Glomerular visceral epithelial cell (primary cell): ENCODE data around the gene IL6.
"Not testable (repeated sequence)": the region's sequence is repeated elsewhere in the genome, so short reads cannot be mapped to it uniquely, and the experiment has no call there.

Experiments
- DNase-seq: peaks from one replicate; pipeline ENCODE4 v3.0.0-alpha.2; 2016; ENCODE audit errors: extremely low spot score

The IL6 gene

DNA sequence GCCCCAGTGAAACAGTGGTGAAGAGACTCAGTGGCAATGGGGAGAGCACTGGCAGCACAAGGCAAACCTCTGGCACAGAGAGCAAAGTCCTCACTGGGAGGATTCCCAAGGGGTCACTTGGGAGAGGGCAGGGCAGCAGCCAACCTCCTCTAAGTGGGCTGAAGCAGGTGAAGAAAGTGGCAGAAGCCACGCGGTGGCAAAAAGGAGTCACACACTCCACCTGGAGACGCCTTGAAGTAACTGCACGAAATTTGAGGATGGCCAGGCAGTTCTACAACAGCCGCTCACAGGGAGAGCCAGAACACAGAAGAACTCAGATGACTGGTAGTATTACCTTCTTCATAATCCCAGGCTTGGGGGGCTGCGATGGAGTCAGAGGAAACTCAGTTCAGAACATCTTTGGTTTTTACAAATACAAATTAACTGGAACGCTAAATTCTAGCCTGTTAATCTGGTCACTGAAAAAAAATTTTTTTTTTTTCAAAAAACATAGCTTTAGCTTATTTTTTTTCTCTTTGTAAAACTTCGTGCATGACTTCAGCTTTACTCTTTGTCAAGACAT, 574 bp upstream of the IL6 start:
- DNase-seq, result peak; percentile 90

- DNase-seq, result no peak
These were observed 675 bp downstream of the IL6 start for GRCh38 chr7:22727714-22728035.

- peak; percentile 73 for DNase-seq
These were observed 1.5 kb downstream of the IL6 start for GRCh38 chr7:22728401-22729029.

DNA sequence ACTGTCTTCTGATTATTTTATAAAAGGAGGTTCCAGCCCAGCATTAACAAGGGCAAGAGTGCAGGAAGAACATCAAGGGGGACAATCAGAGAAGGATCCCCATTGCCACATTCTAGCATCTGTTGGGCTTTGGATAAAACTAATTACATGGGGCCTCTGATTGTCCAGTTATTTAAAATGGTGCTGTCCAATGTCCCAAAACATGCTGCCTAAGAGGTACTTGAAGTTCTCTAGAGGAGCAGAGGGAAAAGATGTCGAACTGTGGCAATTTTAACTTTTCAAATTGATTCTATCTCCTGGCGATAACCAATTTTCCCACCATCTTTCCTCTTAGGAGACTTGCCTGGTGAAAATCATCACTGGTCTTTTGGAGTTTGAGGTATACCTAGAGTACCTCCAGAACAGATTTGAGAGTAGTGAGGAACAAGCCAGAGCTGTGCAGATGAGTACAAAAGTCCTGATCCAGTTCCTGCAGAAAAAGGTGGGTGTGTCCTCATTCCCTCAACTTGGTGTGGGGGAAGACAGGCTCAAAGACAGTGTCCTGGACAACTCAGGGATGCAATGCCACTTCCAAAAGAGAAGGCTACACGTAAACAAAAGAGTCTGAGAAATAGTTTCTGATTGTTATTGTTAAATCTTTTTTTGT, 2.3 kb downstream of the IL6 start:
- DNase-seq, result peak; percentile 20

- DNase-seq, result peak; percentile 9
These were observed 3.2 kb downstream of the IL6 start for GRCh38 chr7:22730066-22730710.

- DNase-seq, result peak; percentile 91
These were observed 4.1 kb downstream of the IL6 start for GRCh38 chr7:22730921-22731654.

- no peak for DNase-seq
These were observed 4.8 kb downstream of the IL6 start for GRCh38 chr7:22731766-22732165.

DNA sequence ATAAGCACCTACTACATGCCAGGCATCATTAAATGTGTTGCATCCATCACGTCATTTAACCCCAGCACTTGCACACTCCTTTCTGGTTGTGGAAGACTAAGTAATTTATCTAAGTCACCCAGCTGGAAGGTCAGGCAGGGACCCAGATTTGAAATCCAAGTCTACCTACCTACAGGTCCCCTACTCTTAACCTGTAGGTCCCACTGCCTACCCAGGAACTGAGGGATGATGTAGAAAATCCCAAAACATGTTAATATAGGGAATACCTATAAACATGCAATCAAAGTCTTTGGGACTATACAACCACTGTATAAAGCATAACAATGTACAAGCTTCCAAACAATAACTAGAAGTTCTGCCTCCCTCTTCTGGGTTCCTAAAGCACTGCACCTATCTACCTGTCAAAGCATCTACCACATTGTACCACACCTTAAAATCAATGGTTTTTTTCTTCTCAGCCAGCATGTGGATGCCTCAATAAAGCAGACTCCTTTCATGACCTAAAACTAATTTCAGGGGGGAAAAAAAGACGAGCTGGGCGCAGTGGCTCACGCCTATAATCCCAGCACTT, 5.6 kb downstream of the IL6 start:
- peak; percentile 57 for DNase-seq

DNA sequence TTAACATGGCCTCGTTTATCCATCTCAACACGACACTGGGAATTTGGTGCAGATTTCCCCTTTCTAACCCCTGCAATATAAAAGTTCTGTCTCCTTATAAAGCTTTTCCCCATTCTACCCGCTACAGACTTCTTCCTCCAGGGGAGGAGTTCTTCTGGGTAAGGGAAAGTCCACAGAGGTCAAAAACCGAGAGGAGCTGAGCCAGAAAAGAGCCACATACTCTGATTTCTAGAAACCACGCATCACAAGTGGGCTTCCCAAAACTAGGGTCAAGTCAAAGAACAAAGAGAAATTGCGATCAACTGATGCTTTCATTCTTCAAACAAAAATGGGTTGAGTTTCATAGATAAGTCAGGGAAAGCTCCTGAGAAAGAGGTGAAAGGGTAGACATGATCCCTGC, 6.8 kb downstream of the IL6 start:
- DNase-seq, result no peak

- no peak for DNase-seq
These were observed 16.0 kb downstream of the IL6 start for GRCh38 chr7:22743014-22743413.

DNA sequence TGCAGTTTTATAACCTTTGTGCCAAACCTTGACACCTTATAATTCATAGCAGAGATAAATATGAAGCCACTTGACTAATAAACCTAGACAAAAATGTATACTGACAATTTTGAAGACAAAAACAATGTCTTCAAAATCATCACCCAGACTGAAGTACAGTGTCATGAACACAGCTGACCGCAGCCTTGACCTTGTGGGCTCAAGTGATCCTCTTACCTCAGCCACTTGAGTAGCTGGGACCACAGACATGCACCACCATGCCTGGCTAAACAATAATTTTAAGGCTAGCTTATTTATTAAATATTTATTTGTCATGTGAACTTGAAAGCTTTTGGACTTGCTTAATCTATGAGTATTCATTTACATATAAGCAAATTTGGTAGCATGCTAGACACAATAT, 24.3 kb downstream of the IL6 start:
- DNase-seq, result peak; percentile 5

DNA sequence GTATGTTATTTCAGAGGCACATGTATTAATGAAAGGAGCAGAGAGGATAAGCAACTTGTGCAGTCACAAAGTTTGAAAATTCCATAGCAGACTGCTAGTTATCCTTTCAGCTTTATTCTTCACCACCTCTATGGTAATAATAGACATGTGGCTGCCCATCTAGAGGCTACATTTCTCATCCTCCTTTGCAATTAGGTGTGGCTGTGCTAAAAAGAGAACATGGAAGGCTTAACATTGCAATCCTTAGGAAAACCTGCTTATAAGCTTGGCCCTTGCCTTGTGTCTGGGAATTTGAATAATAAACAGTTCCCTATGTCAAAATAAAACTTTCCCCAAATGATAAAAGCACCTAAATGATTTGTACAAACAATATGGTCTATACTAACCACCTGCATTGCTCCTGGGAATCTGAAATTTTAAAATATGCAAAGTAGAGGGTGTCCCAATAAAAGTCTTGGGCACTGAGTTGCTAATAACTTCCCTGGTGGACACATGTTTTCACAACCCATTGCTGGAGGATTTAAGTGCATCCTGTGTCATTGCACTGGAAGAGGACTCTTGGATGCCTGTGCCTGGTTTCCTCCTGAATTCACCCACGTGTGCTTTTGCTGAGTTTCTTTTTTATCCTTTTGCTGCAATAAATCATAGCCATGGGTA, 30.5 kb downstream of the IL6 start:
- DNase-seq, result no peak

- DNase-seq, result no peak
These were observed 31.6 kb downstream of the IL6 start for GRCh38 chr7:22758576-22758975.

DNA sequence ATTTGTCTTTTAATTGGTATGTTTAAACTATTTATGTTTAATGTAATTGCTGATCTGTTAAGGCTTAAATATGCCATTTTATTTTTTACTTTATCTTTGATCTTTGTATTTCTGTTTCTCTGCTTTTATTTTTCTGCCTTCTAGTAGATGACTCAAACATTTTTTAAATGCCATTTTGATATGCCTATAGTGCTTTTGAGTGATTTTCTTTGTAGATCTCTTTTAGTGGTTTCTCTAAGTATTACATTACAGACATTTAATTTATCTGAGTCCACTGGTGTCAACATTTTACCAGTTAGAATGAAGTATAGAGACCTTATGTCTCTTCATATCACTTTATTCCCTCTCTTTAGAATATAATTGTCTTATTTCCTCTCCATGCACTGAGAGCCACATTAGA, 32.7 kb downstream of the IL6 start:
- no peak for DNase-seq

DNA sequence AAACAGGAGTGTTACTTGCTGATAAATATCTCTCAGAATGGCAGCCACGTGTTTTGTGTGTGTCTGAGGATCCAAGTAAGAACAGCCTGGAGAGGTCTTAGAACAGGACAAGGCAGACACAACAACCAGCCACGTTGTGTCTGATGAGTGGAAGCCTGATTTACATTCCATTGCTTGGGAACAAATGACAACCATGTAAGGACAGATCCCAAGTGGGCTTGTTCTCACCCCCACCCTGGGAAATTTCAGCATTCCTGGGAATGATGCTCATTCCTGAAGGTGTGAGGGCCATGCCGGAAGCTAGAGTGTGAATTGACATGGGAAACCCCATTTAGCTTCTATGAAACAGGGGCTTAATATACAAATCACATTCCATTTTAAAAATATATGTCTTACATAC, 35.9 kb downstream of the IL6 start:
- no peak for DNase-seq

GRCh38 chr7:22765609-22766008, 38.6 kb downstream of the IL6 start:
- DNase-seq, result no peak

DNA sequence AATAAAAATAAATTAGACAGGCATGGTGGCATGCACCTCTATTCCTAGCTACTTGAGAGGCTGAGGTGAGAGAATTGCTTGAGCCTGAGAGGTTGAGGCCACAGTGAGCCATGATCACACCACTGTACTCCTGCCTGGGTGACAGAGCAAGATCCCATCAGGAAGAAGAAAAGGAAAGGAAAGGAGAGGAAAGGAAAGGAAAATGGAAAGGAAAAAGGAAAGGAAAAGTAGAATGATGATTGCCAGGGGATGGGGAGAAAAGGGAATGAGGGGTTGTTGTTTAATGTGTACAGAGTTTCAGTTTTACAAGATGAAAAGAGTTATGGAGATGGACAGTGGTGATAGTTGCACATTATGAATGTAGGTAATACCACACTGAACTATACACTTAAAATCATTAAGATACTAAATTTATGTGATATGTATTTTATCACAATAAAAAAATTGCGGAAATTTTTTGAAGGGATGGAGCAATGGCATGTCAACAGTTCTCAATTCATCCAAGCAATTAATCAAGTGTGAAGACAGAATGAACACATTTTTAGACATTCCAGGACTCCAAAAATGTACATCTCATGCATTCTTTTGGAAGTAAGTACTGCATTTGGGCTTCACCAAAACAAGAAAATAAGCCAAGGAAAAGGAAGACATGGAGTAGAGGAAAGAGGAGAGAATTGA, 44.3 kb downstream of the IL6 start:
- DNase-seq, result no peak

- DNase-seq, result no peak
These were observed 44.9 kb downstream of the IL6 start for GRCh38 chr7:22771872-22772228.

GRCh38 chr7:22772885-22773284, 45.9 kb downstream of the IL6 start:
- no peak for DNase-seq

GRCh38 chr7:22776964-22777363, 50.0 kb downstream of the IL6 start:
- DNase-seq, result no peak

DNA sequence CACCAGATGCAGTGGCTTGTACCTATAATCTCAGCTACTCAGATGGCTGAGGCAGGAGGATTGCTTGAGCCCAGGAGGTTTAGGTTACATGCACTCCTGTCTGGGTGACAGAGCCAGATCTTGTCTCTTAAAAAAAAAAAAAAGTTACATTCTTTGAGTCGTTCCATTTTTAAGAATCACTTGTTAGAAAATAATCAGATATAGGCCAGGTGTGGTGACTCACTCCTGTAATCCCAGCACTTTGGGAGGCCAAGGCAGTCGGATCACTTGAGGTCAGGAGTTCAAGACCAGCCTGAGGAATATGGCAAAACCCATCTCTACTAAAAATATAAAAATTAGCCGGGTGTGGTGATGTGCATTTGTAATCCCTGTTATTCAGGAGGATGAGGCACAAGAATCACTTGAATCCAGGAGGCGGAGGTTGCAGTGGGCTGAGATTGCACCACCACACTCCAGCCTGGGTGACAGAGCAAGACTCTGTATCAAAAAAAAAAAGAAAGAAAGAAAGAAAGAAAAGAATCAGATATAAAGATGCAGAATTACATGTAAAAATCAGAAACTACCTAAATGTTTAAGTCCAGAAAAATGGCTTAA, 52.8 kb downstream of the IL6 start:
- DNase-seq, result not testable (repeated sequence)
